AG04450 (cell line): ENCODE data around the gene ACOT11. TPM values are rescaled to one million over a fixed set of nuclear protein-coding genes. Genes with fewer than 3 reads are reported as not detected.

Source experiments
- CTCF ChIA-PET: fragments of 300-600, 350-600 bp; formaldehyde crosslinking; extraction: SDS; loops from one replicate; lab custom pipeline; 2022; ENCODE audit warnings: antibody characterized with exemption, inconsistent platforms; lab: Charles Lee
- POLR2A ChIA-PET: fragments of 350-600 bp; formaldehyde crosslinking; extraction: SDS; loops from one replicate; lab custom pipeline; 2021; ENCODE audit warnings: antibody characterized with exemption, inconsistent platforms; lab: Yijun Ruan, JAX
- DNase-seq: peaks from one replicate; pipeline ENCODE4 v3.0.0-alpha.2; 2011; ENCODE audit warnings: low read depth, low spot score
- H3K27ac ChIP-seq: one replicate; pipeline ENCODE4 v1.5.1; 2012; ENCODE audit warnings: low read depth, low read length, control low read depth
- H3K27me3 ChIP-seq: one replicate; pipeline ENCODE4 v1.6.0; 2012; ENCODE audit warnings: low read length; ENCODE audit not compliant: control insufficient read depth, insufficient read depth
- H3K4me3 ChIP-seq: 2 replicates; pipeline ENCODE4 v1.5.1; 2011; ENCODE audit warnings: mild to moderate bottlenecking, low read depth, low read length, control low read depth
- H3K9me3 ChIP-seq: 2 replicates; pipeline ENCODE4 v1.5.1; 2012; ENCODE audit warnings: low read length; ENCODE audit not compliant: control insufficient read depth, insufficient read depth
- polyA plus RNA-seq: library from polyadenylated mRNA; depleted of rRNA; stranded (reverse); fragments of >200 nt; gene quantifications from 2 replicates; pipeline ENCODE4 v1.2.3, GENCODE V29; 2011
- TF ChIP-seq, protein P1 (sequence below): IDR thresholded peaks from 2 replicates; pipeline ENCODE4 v1.5.1; 2011; ENCODE audit warnings: low read depth, low read length, control low read depth, inconsistent platforms

ACOT11 gene
- polyA plus RNA-seq, 1 experiment = 0.68 TPM

DNA sequence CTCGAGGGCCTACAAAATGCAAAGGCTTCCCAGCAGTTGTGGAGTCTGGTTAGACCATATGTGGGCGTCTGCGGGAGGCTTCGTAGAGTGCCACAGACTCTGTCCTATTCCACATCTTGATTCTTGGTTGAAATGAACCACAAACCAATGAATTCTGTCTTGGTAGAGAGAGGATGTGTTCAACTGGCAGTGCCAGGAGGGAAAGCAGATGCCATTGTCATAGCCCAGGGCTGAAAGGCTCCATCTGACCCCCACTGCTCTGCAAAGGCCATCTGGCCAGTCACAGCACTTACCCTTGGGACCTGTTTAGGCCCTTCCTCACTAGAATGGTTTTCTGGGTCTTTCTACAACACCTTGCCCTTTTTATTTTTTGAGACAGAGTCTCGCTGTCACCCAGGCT lies 22.1 kb downstream of the ACOT11 start:
- Histone ChIP-seq H3K27me3 (peaks cover 2% of the 10 kb centered on the region), H3K4me3 (no peak overlapping the region), H3K27ac (no peak overlapping the region), H3K9me3 (no peaks in the 10 kb centered on the region)
- TF ChIP-seq, protein P1, sequence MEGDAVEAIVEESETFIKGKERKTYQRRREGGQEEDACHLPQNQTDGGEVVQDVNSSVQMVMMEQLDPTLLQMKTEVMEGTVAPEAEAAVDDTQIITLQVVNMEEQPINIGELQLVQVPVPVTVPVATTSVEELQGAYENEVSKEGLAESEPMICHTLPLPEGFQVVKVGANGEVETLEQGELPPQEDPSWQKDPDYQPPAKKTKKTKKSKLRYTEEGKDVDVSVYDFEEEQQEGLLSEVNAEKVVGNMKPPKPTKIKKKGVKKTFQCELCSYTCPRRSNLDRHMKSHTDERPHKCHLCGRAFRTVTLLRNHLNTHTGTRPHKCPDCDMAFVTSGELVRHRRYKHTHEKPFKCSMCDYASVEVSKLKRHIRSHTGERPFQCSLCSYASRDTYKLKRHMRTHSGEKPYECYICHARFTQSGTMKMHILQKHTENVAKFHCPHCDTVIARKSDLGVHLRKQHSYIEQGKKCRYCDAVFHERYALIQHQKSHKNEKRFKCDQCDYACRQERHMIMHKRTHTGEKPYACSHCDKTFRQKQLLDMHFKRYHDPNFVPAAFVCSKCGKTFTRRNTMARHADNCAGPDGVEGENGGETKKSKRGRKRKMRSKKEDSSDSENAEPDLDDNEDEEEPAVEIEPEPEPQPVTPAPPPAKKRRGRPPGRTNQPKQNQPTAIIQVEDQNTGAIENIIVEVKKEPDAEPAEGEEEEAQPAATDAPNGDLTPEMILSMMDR = no peak
- CTCF ChIA-PET = no interaction called here
- no peak for DNase-seq
- POLR2A ChIA-PET = no interaction called here

DNA sequence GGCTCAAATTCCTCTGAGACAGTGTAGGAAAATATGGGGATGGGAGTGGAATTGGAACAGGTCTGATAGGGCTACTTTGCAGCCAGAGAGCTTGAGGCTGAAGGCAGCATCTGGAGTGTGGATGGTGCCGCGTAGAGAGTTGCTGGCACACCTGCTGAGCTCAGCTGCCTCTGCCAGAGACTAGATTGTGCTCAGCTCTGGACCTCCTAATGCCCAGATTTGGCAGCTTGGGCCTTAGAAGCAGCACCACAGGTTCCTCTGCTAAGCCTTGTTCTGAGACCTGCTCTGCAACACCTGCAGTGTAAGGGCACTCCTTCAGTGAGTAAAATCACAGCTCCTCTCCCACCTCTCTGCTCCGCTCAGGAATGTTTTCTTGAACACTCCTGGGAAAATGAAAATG lies 23.3 kb downstream of the ACOT11 start:
- Histone ChIP-seq H3K4me3 (no peak overlapping the region), H3K27ac (no peak overlapping the region), H3K9me3 (no peaks in the 10 kb centered on the region), H3K27me3 (peaks cover 2% of the 10 kb centered on the region)
- no peak for DNase-seq
- ChIA-PET POLR2A (no interaction called here), CTCF (interaction anchor here (0.7 kb wide), 1 partner anchor 82 kb away, joined by 3 read pairs; no protein-coding TSS in a partner anchor)
- TF ChIP-seq, protein P1 = no peak

DNA sequence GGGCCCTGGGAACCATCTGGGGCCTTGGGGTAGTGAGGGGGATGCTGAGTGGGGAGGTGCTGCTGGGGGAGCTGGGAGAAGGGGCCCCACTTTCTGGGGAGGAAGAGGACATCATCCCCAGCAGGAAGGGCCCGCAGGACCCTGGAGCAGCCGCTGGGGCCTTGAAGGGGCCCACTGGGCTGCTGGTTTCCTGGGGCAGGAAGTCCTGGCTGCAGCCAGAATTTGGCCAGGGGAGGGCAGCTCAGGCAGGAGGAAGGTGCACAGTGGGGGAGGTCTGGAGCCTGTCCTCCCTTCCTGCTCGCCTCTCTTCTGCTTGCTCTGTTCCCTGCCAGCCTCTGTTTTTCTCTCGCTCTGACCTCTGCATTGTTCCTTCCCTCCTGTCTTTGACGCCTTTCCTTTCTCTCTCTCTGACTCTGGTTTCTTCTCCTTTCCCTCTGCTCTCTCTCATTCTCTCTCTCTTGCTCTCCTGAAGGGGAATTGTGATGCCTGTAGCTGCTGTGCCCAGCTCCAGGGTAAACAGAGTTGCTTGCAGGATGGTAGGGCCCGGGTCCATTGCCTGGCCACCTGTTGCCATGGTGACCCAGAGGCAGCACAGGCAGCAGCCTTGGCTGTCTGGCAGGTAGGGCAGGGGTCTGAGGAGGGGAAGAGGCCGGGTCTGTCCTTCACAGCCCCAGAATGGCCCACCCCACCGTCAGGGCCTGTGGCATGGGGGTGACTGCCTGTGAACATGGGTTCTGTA lies 23.9 kb downstream of the ACOT11 start:
- H3K9me3 ChIP-seq = no peaks in the 10 kb centered on the region
- CTCF ChIA-PET = interaction anchor here (0.7 kb wide), 2 partner anchors 82 to 317 kb away, joined by 3 read pairs; no protein-coding TSS in a partner anchor
- H3K27ac ChIP-seq = no peak overlapping the region
- TF ChIP-seq, protein P1 = no peak
- H3K4me3 ChIP-seq = no peak overlapping the region
- H3K27me3 ChIP-seq = no peaks in the 10 kb centered on the region
- POLR2A ChIA-PET = no interaction called here
- no peak for DNase-seq

DNA sequence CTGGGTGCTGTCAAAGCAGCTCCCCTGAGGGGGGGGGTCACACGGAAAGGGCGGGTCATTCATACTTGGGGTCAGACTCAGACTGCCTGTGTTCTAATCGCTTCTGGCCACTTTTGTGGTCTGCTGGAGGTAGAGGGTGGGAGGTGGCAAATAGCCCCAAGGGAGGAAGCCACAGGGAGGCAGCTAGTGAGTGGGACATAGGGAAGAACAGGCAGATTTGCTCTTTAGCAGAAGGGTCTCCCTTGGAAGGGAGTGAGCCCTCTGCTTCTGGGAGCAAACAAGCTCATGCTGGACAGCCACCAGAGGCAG lies 24.5 kb downstream of the ACOT11 start:
- H3K27me3 ChIP-seq = no peaks in the 10 kb centered on the region
- TF ChIP-seq, protein P1 = no peak
- H3K9me3 ChIP-seq = no peaks in the 10 kb centered on the region
- ChIA-PET CTCF (interaction anchor here (0.7 kb wide), 1 partner anchor 317 kb away, joined by 3 read pairs; no protein-coding TSS in a partner anchor), POLR2A (no interaction called here)
- no peak overlapping the region for H3K4me3 ChIP-seq
- no peak overlapping the region for H3K27ac ChIP-seq
- no peak for DNase-seq

DNA sequence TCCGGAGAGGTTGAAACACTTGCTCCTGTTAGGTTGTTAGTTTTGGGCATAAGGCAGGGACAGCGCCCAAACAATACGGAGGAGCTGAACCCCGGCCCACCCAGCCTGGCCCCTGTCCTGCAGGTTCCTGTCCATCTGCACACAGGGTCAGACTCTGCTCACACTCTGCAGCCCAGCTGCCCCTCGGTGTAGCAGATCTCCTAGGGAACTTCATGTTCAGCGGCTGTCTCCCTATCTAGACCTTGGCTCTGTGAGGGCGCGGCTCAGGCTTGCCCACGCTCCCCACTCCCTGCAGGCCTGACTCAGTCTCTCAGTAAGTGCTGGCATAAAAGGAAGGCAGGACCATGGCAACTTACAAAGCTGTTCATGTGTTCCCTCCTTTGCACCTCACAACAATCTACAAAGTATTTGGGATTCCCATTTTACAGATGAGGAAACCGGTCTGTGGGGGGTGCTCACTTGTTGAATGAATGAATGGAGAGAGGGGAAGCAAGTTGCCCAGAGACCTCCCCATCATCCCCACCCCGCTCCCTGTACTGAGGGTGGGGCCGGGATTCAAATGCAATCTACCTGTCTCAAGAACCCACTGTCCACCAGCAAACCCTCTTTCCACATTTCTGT lies 26.2 kb downstream of the ACOT11 start:
- ChIA-PET POLR2A (no interaction called here), CTCF (no interaction called here)
- Histone ChIP-seq H3K4me3 (no peak overlapping the region), H3K27ac (no peak overlapping the region), H3K27me3 (no peaks in the 10 kb centered on the region), H3K9me3 (no peaks in the 10 kb centered on the region)
- TF ChIP-seq, protein P1 = no peak
- DNase-seq = no peak
